HUES64 (cell line): Measurements from ENCODE around the gene WBP1L.
A peak's percentile ranks its signal among the peaks of the same experiment; 100 is the strongest.
"Not testable (repeated sequence)": the region's sequence is repeated elsewhere in the genome, so short reads cannot be mapped to it uniquely, and the experiment has no call there.

ENCODE experiments used
- H3K27ac ChIP-seq: 2 replicates; pipeline ENCODE4 v1.7.0; 2013; ENCODE audit warnings: low read depth, low read length, inconsistent platforms
- H3K27me3 ChIP-seq: 2 replicates; pipeline ENCODE4 v1.6.1; 2013; ENCODE audit warnings: mild to moderate bottlenecking, low read length; ENCODE audit not compliant: insufficient read depth
- H3K36me3 ChIP-seq: 2 replicates; pipeline ENCODE4 v1.6.1; 2013; ENCODE audit warnings: mild to moderate bottlenecking, low read length; ENCODE audit not compliant: insufficient read depth
- H3K4me1 ChIP-seq: 2 replicates; pipeline ENCODE4 v1.6.1; 2013; ENCODE audit warnings: mild to moderate bottlenecking, low read length, moderate library complexity; ENCODE audit not compliant: insufficient read depth
- H3K4me3 ChIP-seq: 2 replicates; pipeline ENCODE4 v1.5.1; 2013; ENCODE audit warnings: mild to moderate bottlenecking, low read length, moderate library complexity
- H3K9ac ChIP-seq: 2 replicates; pipeline ENCODE4 v1.6.1; 2013; ENCODE audit warnings: mild to moderate bottlenecking, low read depth, low read length
- H3K9me3 ChIP-seq: 2 replicates; pipeline ENCODE4 v1.6.1; 2013; ENCODE audit warnings: low read depth, low read length; ENCODE audit not compliant: insufficient read depth
- WGBS: fragments of 150-250, 120-280 bp; methylation state at CpG from one replicate; pipeline ENCODE4 v1.1.7; 2013; ENCODE audit warnings: missing lambda C conversion rate; 5-methylcytosine and 5-hydroxymethylcytosine counted together

The WBP1L gene

DNA sequence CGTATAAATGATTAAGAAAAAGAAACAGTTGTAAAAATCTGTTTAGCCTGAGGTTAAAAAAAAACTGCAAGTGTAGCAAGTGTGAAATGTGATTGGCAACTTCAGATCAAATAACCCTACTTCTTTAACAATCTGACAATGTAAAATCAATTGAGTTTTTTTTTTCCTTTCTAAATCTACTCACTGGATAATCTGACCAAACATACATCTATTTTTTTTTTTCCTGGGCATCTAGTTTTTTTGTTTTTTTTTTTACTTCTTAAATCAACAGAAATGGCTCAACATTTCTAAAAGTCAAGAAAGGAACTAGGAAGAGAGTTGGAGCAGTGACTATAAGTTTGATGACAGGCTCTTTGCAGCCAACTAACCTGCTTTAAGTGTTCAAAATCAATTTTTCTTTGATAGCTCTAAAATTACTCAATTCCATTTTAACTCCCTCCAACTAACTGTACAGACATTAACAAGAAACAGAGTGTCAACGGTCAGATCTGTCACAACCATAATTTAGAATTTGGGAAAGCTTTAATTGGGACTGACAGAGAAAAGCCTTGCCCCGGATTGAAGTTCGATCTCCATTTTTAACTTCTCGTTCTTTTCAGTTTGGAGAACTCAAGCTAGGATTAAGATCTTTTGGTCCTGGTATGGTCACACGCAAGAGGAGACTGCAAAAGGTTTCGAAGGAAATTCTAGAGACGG is 30.8 kb upstream of the WBP1L start:
- peaks cover 29% of the 10 kb centered on the region for H3K4me1 ChIP-seq
- no peaks in the 10 kb centered on the region for H3K27me3 ChIP-seq
- H3K9ac ChIP-seq, result peak overlapping the region; percentile 85
- WGBS, result 22% methylated on average over 7 of the region's 8 CpGs
- H3K4me3 ChIP-seq, result peak overlapping the region; percentile 85
- H3K27ac ChIP-seq, result peak overlapping the region; percentile 76
- peaks cover 7% of the 10 kb centered on the region for H3K36me3 ChIP-seq
- H3K9me3 ChIP-seq, result no peaks in the 10 kb centered on the region

DNA sequence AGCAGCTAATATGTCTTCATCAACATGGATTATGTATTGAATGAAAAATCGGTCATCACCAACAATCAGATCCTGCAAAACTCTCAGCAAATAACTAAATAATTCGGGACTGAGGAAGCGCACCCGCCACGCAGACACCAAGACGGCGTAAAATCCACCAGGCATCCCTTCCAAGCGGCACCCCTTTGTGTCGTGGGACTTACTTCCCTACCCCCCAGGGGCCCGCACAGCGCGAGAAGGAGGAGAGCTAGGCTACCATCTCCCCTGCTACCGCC is 30.3 kb upstream of the WBP1L start:
- H3K36me3 ChIP-seq, result peaks cover 7% of the 10 kb centered on the region
- H3K4me3 ChIP-seq, result peak overlapping the region; percentile 85
- peaks cover 32% of the 10 kb centered on the region for H3K4me1 ChIP-seq

DNA sequence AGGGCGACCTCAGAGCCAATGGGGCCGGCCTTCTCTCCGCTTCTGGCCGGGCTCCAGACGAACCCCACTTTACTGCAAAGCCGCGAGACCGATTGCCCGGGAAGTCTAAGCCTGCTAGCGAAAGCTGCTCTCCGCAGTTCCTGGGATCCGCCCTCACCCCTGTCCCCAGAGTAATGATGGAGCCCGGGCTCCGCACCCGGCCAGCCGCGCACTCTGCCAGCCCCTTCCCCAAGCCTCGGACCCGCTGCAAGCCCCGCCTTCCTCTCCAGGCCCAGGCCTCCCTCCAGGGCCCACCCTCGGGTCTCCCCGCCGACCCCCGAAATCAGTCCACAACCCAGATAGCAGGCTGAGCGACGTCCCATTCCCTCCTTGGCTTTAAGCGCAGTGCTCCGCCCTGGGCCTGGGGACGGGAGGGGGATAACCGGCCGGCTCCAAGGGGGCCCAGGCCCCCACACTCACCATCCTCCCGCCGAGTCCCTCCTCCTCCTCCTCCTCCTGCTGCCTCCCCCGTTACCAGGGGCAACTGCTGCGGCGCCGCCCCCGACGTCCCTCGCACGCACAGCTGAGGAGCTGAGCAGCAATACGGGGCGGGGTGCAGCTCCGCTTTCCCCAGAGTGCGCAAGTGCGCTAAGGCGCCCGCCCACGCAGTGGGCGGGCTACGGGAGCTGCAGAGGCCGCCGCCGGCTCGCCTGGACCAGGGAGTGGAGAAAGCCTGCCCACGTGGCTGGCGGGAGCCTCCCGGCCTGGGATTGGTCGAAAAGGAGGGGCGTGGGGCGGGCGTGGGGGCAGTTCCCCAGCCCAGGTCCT is 29.7 kb upstream of the WBP1L start, which contains the start of gene ARL3:
TSS of gene ARL3 (minus strand) at position 584 of the 807 bp plus-strand sequence. CDS start at position 462, 122 bp downstream.
- H3K4me1 ChIP-seq, result peaks cover 32% of the 10 kb centered on the region
- H3K9ac ChIP-seq, result peak within 1 kb of the TSS; percentile 91
- H3K27ac ChIP-seq, result peak within 1 kb of the TSS; percentile 82
- peak within 1 kb of the TSS; percentile 85 for H3K4me3 ChIP-seq
- peaks cover 7% of the 10 kb centered on the region for H3K36me3 ChIP-seq
- H3K27me3 ChIP-seq, result no peaks in the 10 kb centered on the region
- no peaks in the 10 kb centered on the region for H3K9me3 ChIP-seq
- WGBS, result under 1% methylated on average over 62 of the region's 62 CpGs

More for the DNA sequence above, 30.3 kb upstream of the WBP1L start:
- no peaks in the 10 kb centered on the region for H3K9me3 ChIP-seq
- peak overlapping the region; percentile 76 for H3K27ac ChIP-seq
- peak overlapping the region; percentile 85 for H3K9ac ChIP-seq
- H3K27me3 ChIP-seq, result no peaks in the 10 kb centered on the region
- WGBS, result 0% methylated on average over 13 of the region's 13 CpGs

DNA sequence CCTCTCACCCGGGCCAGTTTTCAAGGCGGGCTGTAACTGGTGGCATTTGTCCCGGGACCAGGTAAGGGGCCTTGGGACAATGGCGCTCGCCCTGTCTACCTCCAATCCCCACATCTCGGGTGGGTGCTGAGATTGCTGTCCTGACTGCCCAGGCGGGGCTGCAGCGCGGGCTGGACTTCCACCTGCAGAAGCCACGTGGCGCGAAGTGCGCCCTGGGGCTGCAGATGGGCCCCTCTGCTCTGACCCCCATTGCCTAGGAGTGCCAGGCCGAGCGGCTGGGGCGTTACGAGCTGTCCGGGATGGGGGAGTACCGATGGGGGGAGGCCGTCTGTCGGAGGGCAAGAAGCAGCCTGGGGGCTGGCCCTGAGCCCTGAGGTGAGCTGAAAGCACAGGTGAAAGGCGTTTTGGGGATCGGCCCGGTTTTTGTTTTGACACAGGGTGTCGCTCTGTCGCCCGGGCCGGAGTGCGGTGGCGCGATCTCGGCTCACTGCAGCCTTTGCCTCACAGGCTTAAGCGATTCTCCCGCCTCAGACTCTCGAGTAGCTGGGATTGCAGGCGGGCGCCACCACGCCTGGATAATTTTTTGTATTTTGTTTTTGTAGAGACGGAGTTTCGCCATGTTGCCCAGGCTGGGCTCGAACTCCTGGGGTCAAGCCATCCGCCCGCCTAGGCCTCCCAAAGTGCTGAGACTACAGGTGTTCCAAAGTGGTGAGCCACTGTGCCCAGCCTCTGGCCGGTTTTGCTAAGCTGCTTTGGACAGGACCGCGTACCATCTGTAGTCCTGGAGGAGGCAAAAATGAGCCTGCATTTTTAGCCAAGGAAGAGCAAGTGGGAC is 28.9 kb upstream of the WBP1L start, which contains the start of gene SFXN2:
TSS of gene SFXN2 (plus strand) at position 16 of the 835 bp plus-strand sequence. CDS start 12,001 bp downstream, outside the sequence.
- 3% methylated on average over 46 of the region's 46 CpGs for WGBS

DNA sequence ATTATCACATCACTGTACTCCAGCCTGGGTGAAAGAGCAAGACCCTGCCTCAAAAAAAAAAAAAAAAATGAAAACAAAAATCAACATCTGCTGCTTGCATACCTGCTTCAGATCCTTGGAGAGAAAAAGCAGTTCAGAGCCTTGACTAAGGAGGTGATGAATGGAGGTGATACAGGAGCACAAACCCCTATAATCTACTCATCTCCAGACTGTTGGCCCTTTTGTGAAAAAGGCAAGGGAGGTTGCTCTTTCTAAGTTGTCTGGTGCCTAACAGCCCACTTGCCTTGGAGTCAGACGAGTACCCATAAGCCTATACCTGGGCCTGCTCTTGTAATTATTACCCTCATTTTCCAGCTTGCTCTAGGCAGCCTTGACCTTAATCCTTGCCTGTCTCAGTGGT is 27.9 kb upstream of the WBP1L start:
- no peaks in the 10 kb centered on the region for H3K9me3 ChIP-seq
- no peak overlapping the region for H3K4me3 ChIP-seq
- H3K27me3 ChIP-seq, result no peaks in the 10 kb centered on the region
- H3K4me1 ChIP-seq, result peaks cover 25% of the 10 kb centered on the region
- peaks cover 11% of the 10 kb centered on the region for H3K36me3 ChIP-seq
- 88% methylated on average over 1 of the region's 1 CpG for WGBS
- no peak overlapping the region for H3K27ac ChIP-seq
- H3K9ac ChIP-seq, result no peak overlapping the region

More for the DNA sequence above, 28.9 kb upstream of the WBP1L start, which contains the start of gene SFXN2:
- Histone ChIP-seq H3K36me3 (peaks cover 7% of the 10 kb centered on the region), H3K4me1 (peaks cover 32% of the 10 kb centered on the region), H3K4me3 (peak within 1 kb of the TSS; percentile 85), H3K27ac (peak within 1 kb of the TSS; percentile 82), H3K27me3 (no peaks in the 10 kb centered on the region), H3K9me3 (no peaks in the 10 kb centered on the region), H3K9ac (peak within 1 kb of the TSS; percentile 91)

DNA sequence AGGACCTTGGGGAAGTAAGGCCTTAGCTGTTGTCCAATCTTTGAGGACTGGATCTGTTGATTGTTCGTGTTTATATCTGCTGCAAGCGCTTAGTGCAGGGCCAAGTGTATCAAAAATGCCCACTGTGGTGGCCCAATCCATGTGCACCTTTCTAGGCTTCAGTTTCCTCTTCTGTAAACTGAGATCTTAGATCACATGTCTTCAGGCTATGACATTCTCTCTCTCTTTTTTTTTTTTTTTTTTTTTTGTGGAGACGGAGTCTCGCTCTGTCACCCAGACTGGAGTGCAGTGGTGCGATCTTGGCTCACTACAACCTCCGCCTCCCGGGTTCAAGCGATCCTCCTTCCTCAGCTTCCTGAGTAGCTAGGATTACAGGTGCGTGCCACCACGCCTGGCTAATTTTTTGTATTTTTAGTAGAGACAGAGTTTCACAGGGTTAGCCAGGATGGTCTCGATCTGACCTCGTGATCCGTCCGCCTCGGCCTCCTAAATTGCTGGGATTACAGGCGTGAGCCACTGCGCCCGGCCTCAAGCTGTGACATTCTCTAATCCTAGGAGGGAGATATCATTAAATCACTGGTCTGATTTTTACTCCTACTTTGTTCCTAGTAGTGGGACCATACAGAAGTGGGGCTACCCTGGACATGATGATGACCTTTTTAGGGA is 26.7 kb upstream of the WBP1L start:
- not testable (repeated sequence) for H3K27me3 ChIP-seq, H3K4me3 ChIP-seq, H3K9ac ChIP-seq, H3K27ac ChIP-seq, H3K9me3 ChIP-seq
- Histone ChIP-seq H3K4me1 (peaks cover 24% of the 10 kb centered on the region), H3K36me3 (peaks cover 11% of the 10 kb centered on the region)
- WGBS, result 93% methylated on average over 18 of the region's 18 CpGs

DNA sequence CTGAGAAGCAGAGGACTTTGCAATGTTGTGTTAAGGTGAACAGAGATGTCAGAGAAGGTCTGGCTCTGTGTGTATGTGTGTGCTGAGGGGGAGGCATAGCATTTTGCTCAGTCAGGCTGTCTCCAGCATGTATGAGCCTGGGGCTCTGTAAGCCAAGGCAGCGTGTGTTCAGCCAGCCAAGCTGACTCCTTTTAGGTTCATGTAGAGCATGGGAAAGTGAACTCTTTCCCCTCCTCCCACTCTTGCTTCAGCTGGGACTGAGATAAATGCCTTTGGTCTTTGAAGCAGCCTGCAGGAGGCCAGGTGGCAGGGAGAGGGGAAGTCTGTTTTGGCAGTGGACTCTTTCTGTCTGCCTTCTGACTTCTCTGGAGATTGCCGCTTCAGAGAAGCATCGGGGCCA is 25.5 kb upstream of the WBP1L start:
- WGBS, result 67% methylated on average over 3 of the region's 3 CpGs
- H3K27ac ChIP-seq, result peak overlapping the region; percentile 22; the same call in 1 of the 2 replicates
- H3K36me3 ChIP-seq, result peaks cover 14% of the 10 kb centered on the region
- no peaks in the 10 kb centered on the region for H3K27me3 ChIP-seq
- H3K9ac ChIP-seq, result 0 out of 2 replicates have a peak overlapping the region, but pooled peaks have one; percentile 6
- H3K4me3 ChIP-seq, result peak overlapping the region; percentile 9; the same call in 1 of the 2 replicates
- H3K9me3 ChIP-seq, result no peaks in the 10 kb centered on the region
- H3K4me1 ChIP-seq, result peaks cover 24% of the 10 kb centered on the region

DNA sequence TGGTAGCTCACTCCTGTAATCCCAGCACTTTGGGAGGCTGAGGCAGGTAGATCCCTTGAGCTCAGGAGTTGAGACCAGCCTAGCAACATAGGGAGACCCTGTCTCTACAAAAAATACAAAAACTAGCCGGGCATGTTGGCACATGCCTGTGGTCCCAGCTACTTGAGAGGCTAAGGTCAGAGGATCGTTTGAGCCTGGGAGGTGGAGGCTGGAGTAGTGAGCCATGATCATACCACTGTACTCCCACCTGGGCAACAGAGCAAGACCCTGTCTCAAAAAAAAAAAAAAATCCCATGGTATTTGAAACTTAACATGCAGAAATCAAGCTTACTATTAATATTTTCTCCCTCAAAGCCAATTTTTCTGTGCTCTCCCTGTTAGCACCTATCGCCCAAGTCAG is 23.4 kb upstream of the WBP1L start:
- Histone ChIP-seq H3K4me3 (no peak overlapping the region), H3K9ac (no peak overlapping the region), H3K9me3 (no peaks in the 10 kb centered on the region), H3K27ac (no peak overlapping the region), H3K27me3 (no peaks in the 10 kb centered on the region), H3K4me1 (peaks cover 22% of the 10 kb centered on the region), H3K36me3 (peaks cover 29% of the 10 kb centered on the region)
- 95% methylated on average over 3 of the region's 3 CpGs for WGBS

DNA sequence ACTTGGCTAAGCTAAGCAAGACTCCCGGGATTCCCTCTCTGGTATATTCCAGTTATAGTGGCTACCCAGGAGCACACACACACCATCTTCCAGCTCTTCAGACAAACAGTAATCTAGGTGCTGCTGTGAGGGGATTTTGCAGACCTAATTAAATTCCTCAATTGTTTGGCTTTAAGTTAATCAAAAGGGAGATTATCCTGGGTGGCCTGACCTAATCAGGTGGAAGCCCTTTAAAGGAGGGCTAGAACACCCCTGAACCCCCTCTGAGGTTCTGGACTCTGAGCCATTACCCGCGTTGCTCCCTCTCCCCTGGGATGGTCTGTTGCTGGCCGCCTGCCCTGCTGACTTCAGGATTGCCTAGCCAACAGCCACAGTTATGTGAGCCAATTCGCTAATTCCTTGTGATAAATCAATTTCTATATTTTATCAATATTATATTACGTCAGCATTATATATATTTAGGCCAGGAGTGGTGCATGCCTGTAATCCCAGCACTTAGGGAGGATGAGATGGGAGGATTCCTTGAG is 22.9 kb upstream of the WBP1L start:
- Histone ChIP-seq H3K4me1 (peaks cover 19% of the 10 kb centered on the region), H3K27ac (no peak overlapping the region), H3K9me3 (no peaks in the 10 kb centered on the region), H3K27me3 (no peaks in the 10 kb centered on the region), H3K4me3 (no peak overlapping the region), H3K36me3 (peaks cover 29% of the 10 kb centered on the region), H3K9ac (no peak overlapping the region)
- 97% methylated on average over 5 of the region's 6 CpGs for WGBS

DNA sequence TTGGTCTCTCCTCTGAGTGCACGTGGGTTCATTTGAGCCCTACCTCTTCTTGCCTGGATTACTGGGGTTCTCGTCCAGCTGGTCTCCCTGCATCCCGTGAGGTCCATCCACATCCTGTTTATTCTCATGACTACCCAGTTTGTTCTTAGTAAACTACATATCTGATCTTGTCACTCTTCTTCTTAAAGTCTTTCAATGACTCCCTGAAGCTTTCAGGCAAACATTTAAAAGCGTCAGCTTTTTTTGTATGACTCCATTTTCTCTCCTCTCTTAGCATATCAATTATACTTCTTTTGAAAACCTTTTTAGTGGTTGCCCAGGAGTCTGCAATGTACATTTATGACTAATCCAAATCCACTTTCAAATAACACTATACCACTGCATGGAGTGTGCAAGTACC is 21.8 kb upstream of the WBP1L start:
- Histone ChIP-seq H3K27ac (no peak overlapping the region), H3K9me3 (no peaks in the 10 kb centered on the region), H3K27me3 (no peaks in the 10 kb centered on the region), H3K36me3 (peaks cover 37% of the 10 kb centered on the region), H3K4me3 (no peak overlapping the region), H3K4me1 (peaks cover 13% of the 10 kb centered on the region), H3K9ac (no peak overlapping the region)
- WGBS, result 83% methylated on average over 4 of the region's 4 CpGs
